Panc1 (cell line): Measurements from ENCODE around the gene TECPR2. TPM values are rescaled to one million over a fixed set of nuclear protein-coding genes. Genes with fewer than 3 reads are reported as not detected.

ENCODE experiments used
- ATAC-seq: fragments of 200-7000 bp; cut with Tn5 transposase; 2 replicates; pipeline ENCODE4 v1.9.1; 2020; ENCODE audit warnings: mild to moderate bottlenecking, moderate library complexity
- BruUV-seq: library from RNA; stranded (reverse); fragments of 400-500 nt; replicated peaks from 2 replicates; lab custom pipeline; 2021; lab: Mats Ljungman, UMichigan
- CTCF ChIA-PET: fragments of 300-600 bp; sonication (Branson Sonifier 250); formaldehyde crosslinking; loops from one replicate; lab custom pipeline; 2022; ENCODE audit warnings: antibody characterized with exemption; lab: Charles Lee
- POLR2A ChIA-PET: fragments of 300-600 bp; sonication (Branson Sonifier 250); formaldehyde crosslinking; loops from one replicate; lab custom pipeline; 2022; ENCODE audit warnings: antibody characterized with exemption; lab: Charles Lee
- DNase-seq: peaks from one replicate; pipeline ENCODE4 v3.0.0-alpha.2; 2010; ENCODE audit warnings: low read depth, low spot score
- H3K27ac ChIP-seq: 2 replicates; pipeline ENCODE4 v1.5.1; 2011; ENCODE audit warnings: mild to moderate bottlenecking, low read length, inconsistent platforms
- H3K27me3 ChIP-seq: fragments of 200-500 bp; sonication (Bioruptor generic); 2 replicates; pipeline ENCODE4 v1.6.0; 2014; ENCODE audit warnings: low read length, inconsistent platforms; ENCODE audit not compliant: control insufficient read depth, insufficient read depth
- H3K36me3 ChIP-seq: fragments of 200-500 bp; sonication (Bioruptor generic); 2 replicates; pipeline ENCODE4 v1.5.1; 2014; ENCODE audit warnings: inconsistent platforms, mild to moderate bottlenecking, low read length, moderate library complexity; ENCODE audit not compliant: control insufficient read depth, insufficient read depth
- H3K4me1 ChIP-seq: 2 replicates; pipeline ENCODE4 v1.5.1; 2011; ENCODE audit warnings: inconsistent platforms, mild to moderate bottlenecking, low read length, moderate library complexity; ENCODE audit not compliant: control insufficient read depth, insufficient read depth
- H3K4me3 ChIP-seq, 2 experiments: 2 replicates each; pipeline ENCODE4 v1.5.1; 2011 to 2012; ENCODE audit warnings: low read depth in 2 of 2, low read length in 2 of 2, mild to moderate bottlenecking in 2 of 2, inconsistent platforms in 1 of 2, moderate library complexity in 1 of 2
- H3K9me3 ChIP-seq: fragments of 200-500 bp; sonication (Bioruptor generic); 2 replicates; pipeline ENCODE4 v1.5.1; 2014; ENCODE audit warnings: low read depth, mild to moderate bottlenecking, inconsistent platforms, low read length, moderate library complexity; ENCODE audit not compliant: control insufficient read depth, insufficient read depth
- CTCF ChIP-seq: fragments of 450-650 bp; IDR thresholded peaks from 2 replicates; pipeline ENCODE4 v1.5.1; 2017; ENCODE audit warnings: mild to moderate bottlenecking
- POLR2AphosphoS5 ChIP-seq: IDR thresholded peaks from 2 replicates; pipeline ENCODE4 v1.6.1; 2012; ENCODE audit warnings: mild to moderate bottlenecking, low read depth, low read length, moderate library complexity
- SIN3A ChIP-seq: IDR thresholded peaks from 2 replicates; pipeline ENCODE4 v1.6.1; 2012; ENCODE audit warnings: low read depth, mild to moderate bottlenecking, low read length, moderate library complexity, borderline replicate concordance; ENCODE audit not compliant: insufficient read depth
- TCF7L2 ChIP-seq: IDR thresholded peaks from 2 replicates; pipeline ENCODE4 v1.6.1; 2011; ENCODE audit warnings: mild to moderate bottlenecking, low read depth, low read length, inconsistent platforms
- in situ Hi-C: cut with HindIII; loops from 2 replicates; pipeline ENCODE4 v1.10.0; 2016; ENCODE audit warnings: low sequenced_read_pairs, low pct_unique_long_range_greater_than_20kb
- intact Hi-C: fragments of 100-400 bp; cut with micrococcal nuclease; formaldehyde crosslinking; loops from one replicate; pipeline ENCODE4 v1.10.0; 2022; ENCODE audit not compliant: unreplicated experiment
- total RNA-seq: library from RNA; stranded (reverse); gene quantifications from one replicate; pipeline ENCODE4 v1.2.1, GENCODE V29; 2021; ENCODE audit not compliant: unreplicated experiment
- TF ChIP-seq, protein P1 (sequence below), 2 experiments: IDR thresholded peaks; 2 replicates each; pipeline ENCODE4 v1.6.1; 2011 to 2012; ENCODE audit warnings: low read depth in 2 of 2, control low read depth in 1 of 2, low read length in 1 of 2, mild to moderate bottlenecking in 1 of 2, moderate library complexity in 1 of 2; ENCODE audit not compliant: insufficient read depth in 1 of 2

Gene TECPR2
- total RNA-seq, 1 experiment from 2014 or later: 15.5 TPM

DNA sequence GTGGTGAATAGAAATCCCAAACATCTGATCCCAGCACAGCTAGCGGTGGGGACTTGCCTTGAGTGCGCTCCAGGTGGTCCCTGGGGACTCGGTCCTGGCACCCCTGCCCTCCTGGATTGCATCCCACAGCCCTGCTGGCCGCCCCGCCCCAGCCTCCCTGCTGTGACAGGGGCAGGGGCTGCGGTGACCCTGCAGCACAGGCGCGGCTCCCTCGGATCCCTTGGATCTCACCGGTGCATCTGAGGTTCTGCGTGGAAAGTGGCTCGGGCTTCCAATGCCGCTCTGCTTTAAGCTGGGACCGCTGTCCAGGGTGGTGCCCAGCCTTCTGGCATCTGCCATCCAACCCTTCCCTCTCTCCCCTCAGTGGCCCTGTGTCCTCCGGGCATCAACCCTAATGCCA is 130.8 kb downstream of the TECPR2 start:
- ChIA-PET POLR2A (no interaction called here), CTCF (no interaction called here)
- Histone ChIP-seq H3K36me3 (no peaks in the 10 kb centered on the region), H3K4me1 (no peaks in the 10 kb centered on the region), H3K27me3 (no peaks in the 10 kb centered on the region), H3K27ac (no peak overlapping the region), H3K4me3 (no peak overlapping the region), H3K9me3 (no peaks in the 10 kb centered on the region)
- DNase-seq (no peak), ATAC-seq (no peak)
- intact Hi-C loops (no loop called here), in situ Hi-C loops (no loop called here)
- no TSS peak for BruUV-seq
- TF ChIP-seq CTCF (no peak), POLR2AphosphoS5 (no peak), SIN3A (no peak), TCF7L2 (no peak)
- TF ChIP-seq, protein P1, sequence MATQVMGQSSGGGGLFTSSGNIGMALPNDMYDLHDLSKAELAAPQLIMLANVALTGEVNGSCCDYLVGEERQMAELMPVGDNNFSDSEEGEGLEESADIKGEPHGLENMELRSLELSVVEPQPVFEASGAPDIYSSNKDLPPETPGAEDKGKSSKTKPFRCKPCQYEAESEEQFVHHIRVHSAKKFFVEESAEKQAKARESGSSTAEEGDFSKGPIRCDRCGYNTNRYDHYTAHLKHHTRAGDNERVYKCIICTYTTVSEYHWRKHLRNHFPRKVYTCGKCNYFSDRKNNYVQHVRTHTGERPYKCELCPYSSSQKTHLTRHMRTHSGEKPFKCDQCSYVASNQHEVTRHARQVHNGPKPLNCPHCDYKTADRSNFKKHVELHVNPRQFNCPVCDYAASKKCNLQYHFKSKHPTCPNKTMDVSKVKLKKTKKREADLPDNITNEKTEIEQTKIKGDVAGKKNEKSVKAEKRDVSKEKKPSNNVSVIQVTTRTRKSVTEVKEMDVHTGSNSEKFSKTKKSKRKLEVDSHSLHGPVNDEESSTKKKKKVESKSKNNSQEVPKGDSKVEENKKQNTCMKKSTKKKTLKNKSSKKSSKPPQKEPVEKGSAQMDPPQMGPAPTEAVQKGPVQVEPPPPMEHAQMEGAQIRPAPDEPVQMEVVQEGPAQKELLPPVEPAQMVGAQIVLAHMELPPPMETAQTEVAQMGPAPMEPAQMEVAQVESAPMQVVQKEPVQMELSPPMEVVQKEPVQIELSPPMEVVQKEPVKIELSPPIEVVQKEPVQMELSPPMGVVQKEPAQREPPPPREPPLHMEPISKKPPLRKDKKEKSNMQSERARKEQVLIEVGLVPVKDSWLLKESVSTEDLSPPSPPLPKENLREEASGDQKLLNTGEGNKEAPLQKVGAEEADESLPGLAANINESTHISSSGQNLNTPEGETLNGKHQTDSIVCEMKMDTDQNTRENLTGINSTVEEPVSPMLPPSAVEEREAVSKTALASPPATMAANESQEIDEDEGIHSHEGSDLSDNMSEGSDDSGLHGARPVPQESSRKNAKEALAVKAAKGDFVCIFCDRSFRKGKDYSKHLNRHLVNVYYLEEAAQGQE (IDR thresholded peaks at IDR 0.05; ENCODE audit: insufficient read depth in 1 of 2, low read depth in 2 of 2, low read length in 1 of 2): no peak

GRCh38 chr14:102495491-102496330 is 133.0 kb downstream of the TECPR2 start:
- ChIA-PET CTCF (no interaction called here), POLR2A (no interaction called here)
- in situ Hi-C loops (no loop called here), intact Hi-C loops (no loop called here)
- H3K27me3 ChIP-seq: no peaks in the 10 kb centered on the region
- DNase-seq (no peak), ATAC-seq (no peak)
- BruUV-seq: no TSS peak
- no peaks in the 10 kb centered on the region for H3K9me3 ChIP-seq
- no peaks in the 10 kb centered on the region for H3K4me1 ChIP-seq
- no peaks in the 10 kb centered on the region for H3K36me3 ChIP-seq
- no peak overlapping the region for H3K4me3 ChIP-seq
- no peak overlapping the region for H3K27ac ChIP-seq
- no peak for TF ChIP-seq TCF7L2
- TF ChIP-seq CTCF: no peak
- TF ChIP-seq, protein P1 (IDR thresholded peaks at IDR 0.05; ENCODE audit: insufficient read depth in 1 of 2, low read depth in 2 of 2, low read length in 1 of 2): no peak
- no peak for TF ChIP-seq SIN3A
- TF ChIP-seq POLR2AphosphoS5: no peak
